Upper lobe of right lung (tissue), 1 donor: Measurements from ENCODE around the gene SYT11. TPM values are rescaled to one million over a fixed set of nuclear protein-coding genes. Genes with fewer than 3 reads are reported as not detected.

ENCODE experiments used
- ATAC-seq: fragments of 200-7000 bp; cut with Tn5 transposase; one replicate; pipeline ENCODE4 v1.9.1; 2020; ENCODE audit warnings: mild to moderate bottlenecking, moderate library complexity
- DNase-seq: peaks from one replicate; pipeline ENCODE4 v3.0.0-alpha.2; 2020
- H3K27ac ChIP-seq: fragments of 200-600 bp; one replicate; pipeline ENCODE4 v1.8.0; 2022
- H3K27me3 ChIP-seq: fragments of 200-600 bp; one replicate; pipeline ENCODE4 v1.8.0; 2022; ENCODE audit warnings: mild to moderate bottlenecking
- H3K36me3 ChIP-seq: fragments of 200-600 bp; one replicate; pipeline ENCODE4 v1.8.0; 2022
- H3K4me1 ChIP-seq: fragments of 200-600 bp; one replicate; pipeline ENCODE4 v1.8.0; 2022
- H3K4me3 ChIP-seq: fragments of 200-600 bp; one replicate; pipeline ENCODE4 v1.8.0; 2022; ENCODE audit warnings: mild to moderate bottlenecking
- H3K9me3 ChIP-seq: fragments of 200-600 bp; one replicate; pipeline ENCODE4 v1.8.0; 2022
- intact Hi-C: fragments of 100-400 bp; cut with DNase I; formaldehyde crosslinking; loops from one replicate; pipeline ENCODE4 v1.11.0; 2022
- total RNA-seq: library from RNA; stranded (reverse); fragmentation: NEBNext Ultra II Directional; extraction: Animal tissue kit (Norgen Biotek cat#: 25700); gene quantifications from one replicate; pipeline ENCODE4 v1.2.1, GENCODE V29; 2021
- TF ChIP-seq, protein P1 (sequence below): fragments of 200-600 bp; IDR thresholded peaks from one replicate; pipeline ENCODE4 v1.8.0; 2022; ENCODE audit warnings: antibody characterized with exemption
- donor health status: DM: no; HTN: yes; CAD: no; lungs with severe emphysema.

The SYT11 gene
- total RNA-seq, 1 donor from 2014 or later = 8.9 TPM

DNA sequence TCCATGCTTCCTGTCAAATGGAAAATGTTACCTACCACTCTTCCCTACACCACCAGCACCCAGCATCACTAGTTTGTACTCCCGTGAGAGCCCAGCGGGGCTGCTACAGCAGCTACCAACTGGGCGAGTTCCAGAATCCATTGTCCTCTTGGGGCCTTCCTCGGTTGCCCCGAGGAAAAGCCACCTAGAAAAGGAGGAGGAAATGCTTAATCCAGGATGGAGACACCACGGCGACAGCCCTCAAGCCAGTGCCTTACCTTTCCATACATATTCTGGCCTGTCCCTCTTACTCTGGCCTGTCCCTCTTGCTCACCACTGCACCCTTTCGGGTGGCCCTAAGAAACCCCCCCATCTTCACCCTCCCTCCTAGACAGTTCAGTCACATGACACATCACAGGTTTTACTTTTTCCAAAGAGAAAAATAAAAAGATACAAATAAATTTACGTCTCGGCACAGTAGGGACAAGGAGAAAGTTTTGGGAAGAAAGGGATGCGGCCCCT is 51.3 kb downstream of the SYT11 start:
- H3K27ac ChIP-seq = peak overlapping the region; percentile 90
- ATAC-seq = peak; percentile 52
- TF ChIP-seq, protein P1, sequence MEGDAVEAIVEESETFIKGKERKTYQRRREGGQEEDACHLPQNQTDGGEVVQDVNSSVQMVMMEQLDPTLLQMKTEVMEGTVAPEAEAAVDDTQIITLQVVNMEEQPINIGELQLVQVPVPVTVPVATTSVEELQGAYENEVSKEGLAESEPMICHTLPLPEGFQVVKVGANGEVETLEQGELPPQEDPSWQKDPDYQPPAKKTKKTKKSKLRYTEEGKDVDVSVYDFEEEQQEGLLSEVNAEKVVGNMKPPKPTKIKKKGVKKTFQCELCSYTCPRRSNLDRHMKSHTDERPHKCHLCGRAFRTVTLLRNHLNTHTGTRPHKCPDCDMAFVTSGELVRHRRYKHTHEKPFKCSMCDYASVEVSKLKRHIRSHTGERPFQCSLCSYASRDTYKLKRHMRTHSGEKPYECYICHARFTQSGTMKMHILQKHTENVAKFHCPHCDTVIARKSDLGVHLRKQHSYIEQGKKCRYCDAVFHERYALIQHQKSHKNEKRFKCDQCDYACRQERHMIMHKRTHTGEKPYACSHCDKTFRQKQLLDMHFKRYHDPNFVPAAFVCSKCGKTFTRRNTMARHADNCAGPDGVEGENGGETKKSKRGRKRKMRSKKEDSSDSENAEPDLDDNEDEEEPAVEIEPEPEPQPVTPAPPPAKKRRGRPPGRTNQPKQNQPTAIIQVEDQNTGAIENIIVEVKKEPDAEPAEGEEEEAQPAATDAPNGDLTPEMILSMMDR = no peak
- peak overlapping the region; percentile 88 for H3K4me3 ChIP-seq
- no peak for DNase-seq
- no peaks in the 10 kb centered on the region for H3K9me3 ChIP-seq
- H3K27me3 ChIP-seq = no peaks in the 10 kb centered on the region
- H3K4me1 ChIP-seq = peaks cover 22% of the 10 kb centered on the region
- intact Hi-C loops = no loop called here
- H3K36me3 ChIP-seq = peaks cover 80% of the 10 kb centered on the region

DNA sequence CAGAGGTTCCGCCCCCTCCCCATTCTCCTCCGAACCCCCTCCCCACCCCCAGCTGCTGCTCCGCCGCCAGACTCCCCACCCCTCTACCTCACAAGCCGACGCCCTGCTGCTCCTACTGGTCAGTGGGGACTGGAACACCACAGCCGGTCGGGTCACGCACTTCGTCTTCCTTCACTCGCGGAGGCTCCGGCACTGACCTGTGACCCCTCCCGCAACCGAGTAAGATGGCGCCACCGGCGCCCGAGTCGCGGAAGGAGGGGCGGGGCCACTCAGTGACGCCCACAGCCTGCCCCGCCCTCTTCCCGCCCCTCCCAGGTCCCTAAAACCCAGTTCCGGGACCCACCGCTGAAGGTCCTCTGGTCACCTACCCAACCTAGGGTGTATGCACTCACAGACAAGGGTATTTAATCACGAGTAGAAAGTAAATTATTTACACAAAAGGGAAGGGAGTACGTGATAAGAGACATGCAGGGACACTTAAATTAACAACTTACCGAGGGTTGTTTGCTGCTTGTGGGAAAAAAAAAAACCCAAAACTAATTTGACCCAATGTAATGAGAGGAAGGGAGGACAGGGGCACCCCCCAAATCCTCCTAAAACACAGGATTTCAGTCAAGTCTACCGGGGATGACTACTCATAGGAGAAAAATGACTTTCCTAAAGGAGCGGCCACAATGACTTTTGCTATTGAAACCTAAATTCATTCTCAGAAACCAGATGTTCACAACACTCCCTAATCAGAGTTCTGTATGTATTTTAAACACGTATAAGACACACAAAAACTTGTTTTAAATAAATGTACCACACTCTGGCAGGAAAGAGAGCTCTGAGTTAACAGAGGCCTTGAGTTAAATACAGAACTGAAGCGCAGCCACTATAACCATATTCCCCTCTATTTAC is 52.0 kb downstream of the SYT11 start, which contains the start of gene RIT1:
Gene RIT1 (minus strand): TSS at position 194 of the 900 bp plus-strand sequence. CDS start 588 bp downstream, outside the sequence.
- peak within 1 kb of the TSS; percentile 88 for H3K4me3 ChIP-seq
- peaks cover 22% of the 10 kb centered on the region for H3K4me1 ChIP-seq
- TF ChIP-seq, protein P1 = peak; percentile 12
- ATAC-seq (peak; percentile 99), DNase-seq (peak; percentile 94)
- peak within 1 kb of the TSS; percentile 90 for H3K27ac ChIP-seq
- peaks cover 80% of the 10 kb centered on the region for H3K36me3 ChIP-seq
- no peaks in the 10 kb centered on the region for H3K9me3 ChIP-seq
- no peaks in the 10 kb centered on the region for H3K27me3 ChIP-seq
- intact Hi-C loops = no loop called here

DNA sequence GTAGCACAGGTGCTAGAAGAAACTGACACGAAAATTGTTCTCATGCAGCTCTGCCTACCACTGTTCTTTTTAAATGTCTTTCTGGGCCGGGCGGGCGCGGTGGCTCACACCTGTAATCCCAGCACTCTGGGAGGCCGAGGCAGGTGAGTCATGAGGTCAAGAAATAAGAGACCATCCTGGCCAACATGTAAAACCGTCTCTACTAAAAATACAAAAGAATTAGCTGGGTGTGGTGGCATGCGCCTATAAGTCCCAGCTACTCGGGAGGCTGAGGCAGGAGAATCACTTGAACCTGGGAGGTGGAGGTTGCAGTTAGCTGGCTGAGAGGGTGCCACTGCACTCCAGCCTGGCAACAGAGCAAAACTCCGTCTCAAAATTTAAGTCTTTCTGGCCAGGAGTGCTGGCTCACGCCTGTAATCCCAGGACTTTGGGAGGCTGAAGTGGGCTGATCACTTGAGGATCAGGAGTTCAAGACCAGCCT is 52.7 kb downstream of the SYT11 start:
- TF ChIP-seq, protein P1 = no peak
- peak overlapping the region; percentile 90 for H3K27ac ChIP-seq
- no peak for DNase-seq
- no peak overlapping the region for H3K4me3 ChIP-seq
- peaks cover 22% of the 10 kb centered on the region for H3K4me1 ChIP-seq
- H3K36me3 ChIP-seq = peaks cover 80% of the 10 kb centered on the region
- intact Hi-C loops = no loop called here
- H3K9me3 ChIP-seq = no peaks in the 10 kb centered on the region
- H3K27me3 ChIP-seq = no peaks in the 10 kb centered on the region
- no peak for ATAC-seq

DNA sequence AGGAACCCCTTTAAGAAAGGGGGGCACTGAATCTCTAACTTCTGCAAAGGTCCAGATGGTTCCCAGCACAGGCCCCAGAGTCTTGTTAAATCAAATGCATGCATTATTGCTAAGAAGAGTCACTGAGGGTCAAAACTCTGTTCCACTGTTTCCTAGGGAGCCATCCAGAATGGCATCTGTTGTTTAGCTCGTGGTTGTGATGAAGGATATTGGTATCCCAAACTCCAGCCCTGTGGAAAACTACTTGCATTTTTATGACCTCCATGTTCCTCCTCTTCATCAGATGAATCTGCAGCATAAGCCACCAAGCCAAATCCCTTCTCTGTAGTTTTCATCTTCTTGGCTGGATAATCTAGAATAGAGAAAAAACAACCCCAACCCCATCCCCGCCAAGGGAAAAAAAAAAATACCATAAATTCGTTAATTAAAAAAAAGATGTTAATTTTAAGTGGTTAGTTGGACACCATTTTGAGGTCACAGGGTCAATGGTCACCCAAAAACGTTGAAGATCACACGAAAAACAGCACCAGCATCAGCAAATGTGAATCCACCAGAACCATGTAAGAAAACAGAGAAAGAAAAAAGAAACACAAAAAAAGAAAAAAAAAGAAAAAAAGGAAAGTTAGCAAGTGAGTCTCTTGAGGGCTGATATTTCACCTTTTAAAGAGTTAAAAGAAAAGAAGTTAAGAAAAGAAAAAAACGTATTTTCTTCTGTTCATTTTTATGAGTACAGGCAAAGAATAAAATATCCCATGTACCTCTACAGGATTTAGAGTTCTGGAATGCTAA is 54.8 kb downstream of the SYT11 start:
- no peak overlapping the region for H3K27ac ChIP-seq
- no peak for DNase-seq

DNA sequence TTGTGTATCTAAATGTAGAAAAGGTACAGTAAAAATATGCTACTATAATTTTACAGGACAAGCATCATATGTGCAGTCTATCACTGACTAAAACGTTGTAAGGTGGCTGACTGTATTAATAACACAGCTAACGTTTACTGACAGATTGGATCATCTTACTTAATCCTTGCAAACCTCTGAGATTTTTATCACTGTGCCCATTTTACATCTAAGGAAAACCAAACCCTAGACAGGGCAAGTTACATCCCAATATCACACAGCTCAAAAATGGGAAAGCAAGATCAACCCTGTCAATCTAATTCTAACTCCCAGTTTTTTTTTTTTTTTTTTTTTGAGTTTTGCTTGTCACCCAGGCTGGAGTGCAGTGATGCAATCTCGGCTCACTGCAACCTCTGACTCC is 59.3 kb downstream of the SYT11 start:
- H3K36me3 ChIP-seq = peaks cover 100% of the 10 kb centered on the region

More for the DNA sequence above, 54.8 kb downstream of the SYT11 start:
- Histone ChIP-seq H3K36me3 (peaks cover 80% of the 10 kb centered on the region), H3K27me3 (no peaks in the 10 kb centered on the region), H3K4me3 (no peak overlapping the region), H3K9me3 (no peaks in the 10 kb centered on the region), H3K4me1 (peaks cover 22% of the 10 kb centered on the region)
- TF ChIP-seq, protein P1 = no peak
- intact Hi-C loops = no loop called here
- no peak for ATAC-seq

More for the DNA sequence above, 59.3 kb downstream of the SYT11 start:
- intact Hi-C loops = no loop called here
- no peaks in the 10 kb centered on the region for H3K4me1 ChIP-seq
- no peaks in the 10 kb centered on the region for H3K27me3 ChIP-seq
- no peak overlapping the region for H3K4me3 ChIP-seq
- TF ChIP-seq, protein P1 = no peak
- no peaks in the 10 kb centered on the region for H3K9me3 ChIP-seq
- H3K27ac ChIP-seq = no peak overlapping the region
- no peak for DNase-seq
- no peak for ATAC-seq
